Measurements from ENCODE around the gene SLC39A11. TPM values are rescaled to one million over a fixed set of nuclear protein-coding genes. Genes with fewer than 3 reads are reported as not detected.
A peak's percentile ranks its signal among the peaks of the same experiment; 100 is the strongest.

Gene SLC39A11
- total RNA-seq, 1 donor from 2014 or later, result 4.9 TPM

DNA sequence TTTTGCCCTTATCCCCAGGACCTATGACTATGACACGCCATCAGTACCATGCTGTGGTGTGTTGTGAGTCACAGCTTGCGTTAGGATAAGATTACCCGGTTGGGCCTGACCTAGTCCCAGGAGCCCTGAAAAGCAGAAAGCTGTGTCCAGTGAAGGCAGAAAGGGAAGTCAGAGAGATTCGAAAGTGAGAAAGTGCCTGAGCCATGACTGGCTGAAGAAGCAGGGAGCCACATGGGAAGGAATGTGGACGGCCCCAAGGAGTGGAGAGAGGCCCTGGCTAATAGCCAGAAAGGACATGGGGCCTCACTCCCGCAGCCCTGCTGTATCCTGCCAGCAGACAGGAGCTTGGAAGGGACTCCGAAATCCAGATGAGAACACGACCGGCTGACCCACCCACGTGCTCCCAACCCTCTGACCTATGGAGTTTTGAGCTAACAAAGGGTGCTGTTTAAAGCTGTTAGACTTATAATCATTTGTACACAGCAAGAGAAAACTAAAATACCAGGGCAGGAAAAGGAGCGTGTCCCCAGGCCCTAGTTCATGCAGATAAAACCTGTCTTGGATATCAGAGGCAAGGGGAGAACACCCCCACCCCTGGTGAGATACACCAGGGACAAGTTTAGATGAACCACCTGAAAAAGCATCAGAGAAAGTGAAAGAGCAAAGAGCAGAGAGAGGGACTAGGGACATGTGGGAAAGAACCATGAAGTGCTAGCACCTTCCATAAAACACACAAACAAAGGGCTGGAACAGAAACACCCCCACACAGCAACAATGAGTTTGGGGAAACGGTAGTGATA is 115.3 kb downstream of the SLC39A11 start:
- H3K4me3 ChIP-seq, result peak overlapping the region in 1 of 2 donors; percentile 20
- no peaks in the 10 kb centered on the region for H3K9me3 ChIP-seq
- H3K4me1 ChIP-seq, result peaks cover 6 to 9% of the 10 kb centered on the region in 2 donors
- TF ChIP-seq, protein P1, sequence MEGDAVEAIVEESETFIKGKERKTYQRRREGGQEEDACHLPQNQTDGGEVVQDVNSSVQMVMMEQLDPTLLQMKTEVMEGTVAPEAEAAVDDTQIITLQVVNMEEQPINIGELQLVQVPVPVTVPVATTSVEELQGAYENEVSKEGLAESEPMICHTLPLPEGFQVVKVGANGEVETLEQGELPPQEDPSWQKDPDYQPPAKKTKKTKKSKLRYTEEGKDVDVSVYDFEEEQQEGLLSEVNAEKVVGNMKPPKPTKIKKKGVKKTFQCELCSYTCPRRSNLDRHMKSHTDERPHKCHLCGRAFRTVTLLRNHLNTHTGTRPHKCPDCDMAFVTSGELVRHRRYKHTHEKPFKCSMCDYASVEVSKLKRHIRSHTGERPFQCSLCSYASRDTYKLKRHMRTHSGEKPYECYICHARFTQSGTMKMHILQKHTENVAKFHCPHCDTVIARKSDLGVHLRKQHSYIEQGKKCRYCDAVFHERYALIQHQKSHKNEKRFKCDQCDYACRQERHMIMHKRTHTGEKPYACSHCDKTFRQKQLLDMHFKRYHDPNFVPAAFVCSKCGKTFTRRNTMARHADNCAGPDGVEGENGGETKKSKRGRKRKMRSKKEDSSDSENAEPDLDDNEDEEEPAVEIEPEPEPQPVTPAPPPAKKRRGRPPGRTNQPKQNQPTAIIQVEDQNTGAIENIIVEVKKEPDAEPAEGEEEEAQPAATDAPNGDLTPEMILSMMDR (IDR thresholded peaks at IDR 0.05), result no peak
- DNase-seq (ENCODE audit: low spot score in 2 of 2), result peak in 1 of 2 donors; percentile 73
- intact Hi-C loops (cut with DNase I), result no loop called here
- no peaks in the 10 kb centered on the region for H3K36me3 ChIP-seq
- peak overlapping the region; percentile 51 to 76 for H3K27ac ChIP-seq
- no peaks in the 10 kb centered on the region for H3K27me3 ChIP-seq

DNA sequence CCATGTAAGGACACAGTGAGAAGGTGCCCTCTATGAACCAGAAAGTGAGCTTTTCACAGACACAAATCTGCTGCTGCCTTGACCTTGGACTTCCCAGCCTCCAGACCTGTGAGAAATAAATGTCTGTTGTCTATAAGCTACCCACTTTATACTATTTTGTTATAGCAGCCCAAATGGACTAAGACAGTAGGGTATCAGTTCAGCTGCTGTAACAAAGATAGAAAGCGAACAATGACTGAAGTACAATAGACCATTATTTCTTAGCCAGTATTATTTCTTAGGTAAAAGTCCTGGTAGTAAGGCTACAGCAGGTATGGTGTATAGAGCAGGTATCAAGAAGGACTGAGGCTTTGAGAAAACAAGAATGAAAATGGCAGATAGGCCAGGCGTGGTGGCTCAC is 117.0 kb downstream of the SLC39A11 start:
- TF ChIP-seq, protein P1 (IDR thresholded peaks at IDR 0.05), result no peak
- no peak overlapping the region for H3K27ac ChIP-seq
- intact Hi-C loops (cut with DNase I), result no loop called here
- no peak for DNase-seq (ENCODE audit: low spot score in 2 of 2)
- no peaks in the 10 kb centered on the region for H3K27me3 ChIP-seq
- H3K4me3 ChIP-seq, result no peak overlapping the region
- no peaks in the 10 kb centered on the region for H3K9me3 ChIP-seq
- H3K4me1 ChIP-seq, result peaks cover 6 to 9% of the 10 kb centered on the region in 2 donors
- no peaks in the 10 kb centered on the region for H3K36me3 ChIP-seq

DNA sequence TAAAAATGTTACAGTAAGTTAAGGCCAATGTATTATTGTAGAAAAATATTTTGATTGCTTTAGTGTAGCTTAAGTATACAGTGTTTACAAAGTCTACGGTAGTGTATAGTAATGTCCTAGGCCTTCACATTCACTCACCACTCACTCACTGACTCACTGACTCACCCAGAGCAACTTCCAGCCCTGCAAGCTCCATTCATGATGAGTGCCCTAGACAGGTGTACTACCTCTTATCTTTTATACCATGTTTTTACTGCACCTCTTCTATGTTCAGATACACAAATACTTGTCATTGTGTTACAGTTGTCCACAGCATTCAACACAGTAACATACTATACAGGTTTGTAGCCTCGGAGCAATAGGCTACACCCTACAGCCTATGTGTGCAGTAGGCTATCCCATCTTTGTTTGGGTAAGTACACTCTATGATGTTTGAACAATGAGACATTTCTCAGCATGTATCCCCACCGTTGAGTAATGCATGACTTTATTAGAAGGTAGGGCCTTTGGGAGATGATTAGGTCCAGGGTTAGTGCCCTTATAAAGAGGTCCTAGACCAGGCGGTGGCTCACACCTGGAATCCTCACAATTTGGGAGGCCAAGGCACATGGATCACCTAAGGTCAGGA is 117.8 kb downstream of the SLC39A11 start:
- Histone ChIP-seq H3K4me3 (no peak overlapping the region), H3K36me3 (no peaks in the 10 kb centered on the region), H3K27ac (no peak overlapping the region), H3K27me3 (no peaks in the 10 kb centered on the region), H3K9me3 (no peaks in the 10 kb centered on the region), H3K4me1 (peaks cover 6 to 9% of the 10 kb centered on the region in 2 donors)
- TF ChIP-seq, protein P1 (IDR thresholded peaks at IDR 0.05), result no peak
- intact Hi-C loops (cut with DNase I), result no loop called here
- no peak for DNase-seq (ENCODE audit: low spot score in 2 of 2)

DNA sequence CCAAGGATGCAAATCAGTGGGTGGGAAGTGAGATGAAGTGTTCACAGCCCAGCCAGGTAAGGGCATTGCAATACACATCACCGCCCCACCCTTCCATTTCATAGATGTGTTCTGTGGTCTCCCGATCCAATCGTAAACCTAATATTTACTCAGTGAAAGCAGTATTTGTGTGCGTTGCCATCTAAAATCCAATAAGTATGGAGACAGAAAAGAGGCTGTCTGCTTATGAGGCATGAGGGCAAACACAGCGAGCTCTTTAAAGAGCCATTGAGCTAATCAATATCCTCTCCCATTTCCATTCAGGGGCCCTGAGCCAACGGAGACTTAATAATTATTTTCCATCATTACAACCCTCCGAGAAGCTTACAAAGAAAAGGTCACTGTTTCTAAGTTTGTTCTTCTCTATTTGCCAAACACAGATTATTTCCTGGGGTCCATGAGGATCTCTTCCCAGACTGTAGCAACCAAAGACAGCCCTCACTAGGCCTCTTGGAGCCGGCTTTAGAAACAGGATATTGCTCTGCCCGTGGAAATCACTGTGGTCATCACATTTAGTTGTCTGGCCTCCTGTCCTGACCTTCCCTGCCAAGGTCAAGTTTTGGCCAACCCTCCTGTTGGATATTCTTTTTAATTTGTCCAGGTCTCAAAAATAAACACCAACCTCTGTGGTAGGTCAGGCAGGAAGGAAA is 120.1 kb downstream of the SLC39A11 start:
- intact Hi-C loops (cut with DNase I), result no loop called here
- Histone ChIP-seq H3K27me3 (no peaks in the 10 kb centered on the region), H3K36me3 (no peaks in the 10 kb centered on the region), H3K27ac (no peak overlapping the region), H3K9me3 (no peaks in the 10 kb centered on the region), H3K4me1 (peaks cover 4 to 6% of the 10 kb centered on the region in 2 donors), H3K4me3 (no peak overlapping the region)
- TF ChIP-seq, protein P1 (IDR thresholded peaks at IDR 0.05), result no peak
- DNase-seq (ENCODE audit: low spot score in 2 of 2), result no peak

DNA sequence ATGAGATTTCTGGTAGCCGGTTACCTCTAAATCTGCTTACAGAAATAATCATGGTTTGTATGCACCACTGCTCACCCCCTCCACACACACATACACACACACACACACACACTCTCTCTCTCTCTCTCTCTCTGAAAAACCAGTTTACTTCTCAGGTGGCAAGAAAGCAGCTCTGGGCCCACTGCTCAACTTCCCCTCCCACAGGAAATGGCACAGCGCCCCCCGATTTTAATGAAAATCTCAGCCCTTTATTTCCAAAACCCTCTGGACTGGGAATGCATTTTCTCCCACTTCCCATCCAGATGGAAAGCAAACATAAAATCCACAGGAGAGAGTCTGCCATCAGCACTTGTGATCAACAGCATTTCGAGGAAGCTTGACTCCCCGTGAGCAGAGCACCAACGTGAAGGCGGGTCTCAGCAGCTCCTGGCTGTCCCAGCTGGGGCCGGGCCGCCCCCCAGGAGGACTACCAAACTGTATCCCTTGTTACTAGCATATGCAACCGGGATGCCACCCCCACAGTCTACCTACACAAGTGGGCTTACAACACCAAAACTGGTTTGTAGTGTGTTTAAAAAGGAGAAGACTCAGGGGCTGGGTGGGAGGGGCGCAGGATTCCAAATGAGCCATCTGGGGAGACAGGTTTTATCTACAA is 121.1 kb downstream of the SLC39A11 start:
- Histone ChIP-seq H3K4me3 (no peak overlapping the region), H3K9me3 (no peaks in the 10 kb centered on the region), H3K4me1 (no peaks in the 10 kb centered on the region), H3K27me3 (no peaks in the 10 kb centered on the region), H3K27ac (no peak overlapping the region), H3K36me3 (no peaks in the 10 kb centered on the region)
- TF ChIP-seq, protein P1 (IDR thresholded peaks at IDR 0.05), result no peak
- no peak for DNase-seq (ENCODE audit: low spot score in 2 of 2)
- intact Hi-C loops (cut with DNase I), result no loop called here
